K562 (cell line): Measurements from ENCODE around the gene DNMT1. TPM values are rescaled to one million over a fixed set of nuclear protein-coding genes. Genes with fewer than 3 reads are reported as not detected.

Experiments used
- ATAC-seq: fragments of 200-7000 bp; cut with Tn5 transposase; 3 replicates; pipeline ENCODE4 v1.9.1; 2020; ENCODE audit warnings: moderate library complexity
- BruUV-seq: library from RNA; stranded (reverse); fragments of 400-500 nt; replicated peaks from 2 replicates; lab custom pipeline; 2021; lab: Mats Ljungman, UMichigan
- CTCF ChIA-PET: fragments of 300-600 bp; formaldehyde crosslinking; extraction: SDS; loops from one replicate; lab custom pipeline; 2021; ENCODE audit warnings: low intra/inter-chr PET ratio; lab: Yijun Ruan, JAX
- POLR2A ChIA-PET: fragments of 300-600, 350-650 bp; sonication (Branson Sonifier 250); formaldehyde crosslinking; extraction: SDS; loops from one replicate; lab custom pipeline; 2021; ENCODE audit warnings: antibody characterized with exemption, inconsistent platforms; lab: Yijun Ruan, JAX
- DNase-seq, 4 experiments: peaks; one replicate each; pipeline versions ENCODE4 v3.0.0 to v3.0.0-alpha.2; 2011 to 2018; ENCODE audit warnings: low spot score in 3 of 4, mixed read lengths in 3 of 4; ENCODE audit errors: extremely low read depth in 1 of 4
- FAIRE-seq: peaks from 2 replicates; lab custom pipeline; 2011; peaks lifted over from hg19 to GRCh38; lab: Jason Lieb, UNC
- H2AFZ ChIP-seq: 2 replicates; pipeline ENCODE4 v1.6.0; 2011; ENCODE audit warnings: low read depth, low read length, control low read depth, inconsistent platforms
- H3K27ac ChIP-seq: fragments of 200-600 bp; 3 replicates; pipeline ENCODE4 v1.8.0; 2011; ENCODE audit warnings: low read depth, mild to moderate bottlenecking, control low read depth, inconsistent platforms, low read length, moderate library complexity, mixed read lengths; ENCODE audit errors: extremely low read depth
- H3K27me3 ChIP-seq, 2 experiments: fragments of 300-600 bp in 1 of 2; 2 replicates in 1 of 2; 3 replicates in 1 of 2; pipeline versions ENCODE4 v1.6.0 to v1.8.0; 2011; ENCODE audit warnings: inconsistent platforms in 2 of 2, low read length in 2 of 2, mild to moderate bottlenecking in 1 of 2, mixed read lengths in 1 of 2, moderate library complexity in 1 of 2; ENCODE audit not compliant: control insufficient read depth in 2 of 2, insufficient read depth in 2 of 2
- H3K36me3 ChIP-seq: fragments of 300-600 bp; 3 replicates; pipeline ENCODE4 v1.8.0; 2011; ENCODE audit warnings: mild to moderate bottlenecking, low read length, inconsistent platforms; ENCODE audit not compliant: control insufficient read depth, insufficient read depth
- H3K4me1 ChIP-seq, 2 experiments: fragments of 200-600 bp in 1 of 2; replicated peaks in 1 of 2; 2 replicates in 1 of 2; 3 replicates in 1 of 2; pipeline versions ENCODE4 v1.5.1 to v1.8.0; 2011; ENCODE audit warnings: inconsistent platforms in 2 of 2, low read length in 2 of 2, mild to moderate bottlenecking in 1 of 2, mixed read lengths in 1 of 2, moderate library complexity in 1 of 2; ENCODE audit not compliant: control insufficient read depth in 2 of 2, insufficient read depth in 2 of 2
- H3K4me2 ChIP-seq: 2 replicates; pipeline ENCODE4 v1.6.1; 2011; ENCODE audit warnings: low read length, control low read depth, inconsistent platforms, mixed read lengths; ENCODE audit not compliant: insufficient read depth
- H3K4me3 ChIP-seq: fragments of 200-600 bp; sonication (generic), shearing (Covaris generic); 2 replicates; pipeline ENCODE4 v1.5.1; 2016; ENCODE audit warnings: control low read depth, inconsistent platforms
- H3K79me2 ChIP-seq: fragments of 200-600 bp; 3 replicates; pipeline ENCODE4 v1.8.0; 2011; ENCODE audit warnings: low read length, inconsistent platforms; ENCODE audit not compliant: control insufficient read depth, insufficient read depth
- H3K9ac ChIP-seq, 2 experiments: 2 replicates each; pipeline versions ENCODE4 v1.6.0 to v1.6.1; 2011; ENCODE audit warnings: low read depth in 2 of 2, low read length in 2 of 2, control low read depth in 1 of 2, inconsistent platforms in 1 of 2, mild to moderate bottlenecking in 1 of 2, mixed read lengths in 1 of 2; ENCODE audit not compliant: insufficient read depth in 1 of 2
- H3K9me1 ChIP-seq: one replicate; pipeline ENCODE4 v1.6.0; 2011; ENCODE audit warnings: inconsistent platforms, mild to moderate bottlenecking, low read length, moderate library complexity; ENCODE audit not compliant: control insufficient read depth, insufficient read depth
- H3K9me3 ChIP-seq: replicated peaks from 2 replicates; pipeline ENCODE4 v1.5.1; 2011; ENCODE audit warnings: low read depth, low read length, inconsistent platforms; ENCODE audit not compliant: control insufficient read depth, insufficient read depth
- H4K20me1 ChIP-seq: replicated peaks from 2 replicates; pipeline ENCODE4 v1.6.1; 2011; ENCODE audit warnings: low read length, inconsistent platforms, mixed read lengths; ENCODE audit not compliant: control insufficient read depth, insufficient read depth
- CREM ChIP-seq: IDR thresholded peaks from 2 replicates; pipeline ENCODE4 v1.6.1; 2014; ENCODE audit warnings: antibody characterized with exemption, low read depth
- EHMT2 ChIP-seq: fragments of 450-650 bp; IDR thresholded peaks from 2 replicates; pipeline ENCODE4 v1.6.1; 2018; ENCODE audit warnings: antibody characterized with exemption
- ETS1 ChIP-seq: conservative IDR thresholded peaks from 2 replicates; pipeline ENCODE4 v1.6.1; 2011; ENCODE audit warnings: low read depth, mild to moderate bottlenecking, low read length; ENCODE audit not compliant: control insufficient read depth
- GABPB1 ChIP-seq: sonication (generic); formaldehyde crosslinking; IDR thresholded peaks from 2 replicates; pipeline ENCODE4 v1.8.0; 2022; ENCODE audit warnings: mild to moderate bottlenecking, missing genetic modification reagents
- HNRNPUL1 ChIP-seq: fragments of 200-400 bp; formaldehyde crosslinking; IDR thresholded peaks from 2 replicates; pipeline ENCODE4 v1.6.1; 2017; ENCODE audit warnings: low read length
- KDM4B ChIP-seq, 2 experiments: fragments of 450-650 bp in 1 of 2; sonication (generic) in 1 of 2; IDR thresholded peaks; 2 replicates each; pipeline ENCODE4 v1.6.1; 2016 to 2017; ENCODE audit warnings: borderline replicate concordance in 2 of 2, antibody characterized with exemption in 1 of 2, low read depth in 1 of 2, mild to moderate bottlenecking in 1 of 2
- PHB2 ChIP-seq: fragments of 450-650 bp; IDR thresholded peaks from 2 replicates; pipeline ENCODE4 v1.6.1; 2017; ENCODE audit warnings: low read depth
- PML ChIP-seq: IDR thresholded peaks from 2 replicates; pipeline ENCODE4 v1.6.1; 2012; ENCODE audit warnings: low read length, inconsistent platforms
- POLR2G ChIP-seq: fragments of 200-400 bp; formaldehyde crosslinking; IDR thresholded peaks from 2 replicates; pipeline ENCODE4 v1.6.1; 2017; ENCODE audit warnings: low read depth, mild to moderate bottlenecking, antibody characterized with exemption, low read length, moderate library complexity
- RBM22 ChIP-seq: fragments of 200-400 bp; formaldehyde crosslinking; IDR thresholded peaks from 2 replicates; pipeline ENCODE4 v1.6.1; 2018; ENCODE audit warnings: low read length, low read depth; ENCODE audit not compliant: poor library complexity, severe bottlenecking
- ZNF134 ChIP-seq: fragments of 250-450 bp; sonication (Bioruptor Pico); conservative IDR thresholded peaks from 2 replicates; pipeline ENCODE4 v1.4.0; 2020
- ZNF561 ChIP-seq: fragments of 450-650 bp; formaldehyde crosslinking; conservative IDR thresholded peaks from 2 replicates; pipeline ENCODE4 v1.4.0; 2020; ENCODE audit warnings: mild to moderate bottlenecking, moderate library complexity
- ZNF639 ChIP-seq, 2 experiments: fragments of 200-800 bp in 1 of 2; sonication (Bioruptor generic) in 1 of 2; sonication (generic) in 1 of 2; formaldehyde crosslinking in 1 of 2; IDR thresholded peaks in 1 of 2; conservative IDR thresholded peaks in 1 of 2; 2 replicates each; pipeline versions ENCODE4 v1.5.0 to v1.6.1; 2016 to 2020; ENCODE audit warnings: missing compliant biosample characterization in 1 of 2, missing genetic modification characterization in 1 of 2, missing genetic modification reagents in 1 of 2
- ZNF707 ChIP-seq: fragments of 250-450 bp; sonication (Bioruptor Pico); conservative IDR thresholded peaks from 2 replicates; pipeline ENCODE4 v1.8.0; 2022; ENCODE audit warnings: inconsistent platforms, mild to moderate bottlenecking, moderate library complexity
- WGBS: fragments of 100-300 bp; shearing (Covaris generic); methylation state at CpG from one replicate; pipeline ENCODE4 v1.1.6; 2016; ENCODE audit warnings: low coverage, mixed read lengths; ENCODE audit not compliant: insufficient coverage; ENCODE audit errors: missing lambda C conversion rate; 5-methylcytosine and 5-hydroxymethylcytosine counted together
- in situ Hi-C: fragments of 300-500 bp; cut with MboI; formaldehyde crosslinking; loops from 4 replicates; pipeline ENCODE4 v1.15.0; 2018; ENCODE audit warnings: inconsistent platforms, mixed read lengths
- intact Hi-C: fragments of 100-400 bp; cut with micrococcal nuclease; formaldehyde crosslinking; loops from 2 replicates; pipeline ENCODE4 v1.14.2; 2022
- polyA plus RNA-seq, 8 experiments: library from polyadenylated mRNA; depleted of rRNA in 4 of 8; stranded (reverse) in 5 of 8; unstranded in 3 of 8; fragments of >200 nt; fragmentation: Nextera tagmentation in 2 of 8; fragmentation: Illumina TruSeq in 1 of 8; extraction: Ambion mirVana in 2 of 8; extraction: Trizol in 1 of 8; gene quantifications; 2 replicates each; pipeline versions ENCODE4 v1.2.1 to v1.2.3, GENCODE V29; 2011 to 2014; ENCODE audit warnings: inconsistent platforms in 1 of 8, missing spikeins in 1 of 8
- total RNA-seq, 7 experiments: library from RNA; depleted of rRNA in 6 of 7; stranded (reverse); fragments of >200 nt in 6 of 7; fragmentation: Illumina TruSeq in 2 of 7; extraction: Trizol in 2 of 7; gene quantifications; 2 replicates each; pipeline versions ENCODE4 v1.2.1 to v1.2.3, GENCODE V29; 2011 to 2021; ENCODE audit warnings: low replicate concordance in 1 of 7

The DNMT1 gene
- total and polyA plus RNA-seq, 9 of the 15 experiments (the other 6 are each of a cell fraction or from before 2014, with no cell fraction given), result 80.1 to 271 (median 121) TPM

- H3K36me3 ChIP-seq, result peaks cover 98% of the 10 kb centered on the region
- CTCF ChIA-PET, result no interaction called here
Observed at GRCh38 chr19:10136936-10137335, 57.8 kb downstream of the DNMT1 start.

GRCh38 chr19:10135551-10136334 lies 59.0 kb downstream of the DNMT1 start:
- WGBS, result 94% methylated on average over 29 of the region's 39 CpGs
- Histone ChIP-seq H3K4me2 (no peak overlapping the region), H3K4me1 (peaks cover 0 to 16% of the 10 kb centered on the region in 2 experiments; a peak in 1 of 5 replicates), H3K79me2 (no peaks in the 10 kb centered on the region), H3K9me3 (no peaks in the 10 kb centered on the region), H2AFZ (no peak overlapping the region), H3K9me1 (no peaks in the 10 kb centered on the region), H4K20me1 (no peaks in the 10 kb centered on the region; the same call in 1 of the 2 replicates), H3K9ac (peak overlapping the region in 1 of 2 experiments; percentile 48; a peak in 1 of 4 replicates), H3K4me3 (no peak overlapping the region), H3K27ac (no peak overlapping the region), H3K36me3 (peaks cover 95% of the 10 kb centered on the region; the same call in 2 of the 3 replicates), H3K27me3 (no peaks in the 10 kb centered on the region)
- no peak for DNase-seq
- ChIA-PET CTCF (no interaction called here), POLR2A (interaction anchor here (0.6 to 1.3 kb wide), 2 partner anchors 11 to 215 kb away, joined by 3 to 4 read pairs; no protein-coding TSS in a partner anchor)
- no TSS peak for BruUV-seq
- no peak for FAIRE-seq
- in situ Hi-C loops, result no loop called here
- no peak; the same call in 2 of the 3 replicates for ATAC-seq
- intact Hi-C loops, result no loop called here
- TF ChIP-seq EHMT2 (no peak), HNRNPUL1 (no peak), RBM22 (peak; percentile 86), GABPB1 (CRISPR knock-in tag) (no peak), ETS1 (0 out of 2 replicates have a peak, but pooled peaks have one; percentile 15), PML (peak; percentile 22; the same call in 1 of the 2 replicates), ZNF639 (CRISPR knock-in tag; conservative IDR thresholded peaks at IDR 0.05 in 1 of 2, IDR thresholded peaks at IDR 0.05 in 1 of 2) (no peak), ZNF561 (CRISPR knock-in tag) (no peak)

More at GRCh38 chr19:10136936-10137335, 57.8 kb downstream of the DNMT1 start:
- TF ChIP-seq POLR2G (peak; percentile 48), ZNF707 (CRISPR knock-in tag) (no peak), PHB2 (no peak), CREM (no peak), KDM4B (IDR thresholded peaks at IDR 0.05; ENCODE audit: borderline replicate concordance in 2 of 2, low read depth in 1 of 2) (no peak), ZNF134 (CRISPR knock-in tag) (no peak)
- TF ChIP-seq, all 486 proteins: peak for 1
- in situ Hi-C loops, result no loop called here
- Histone ChIP-seq H3K27me3 (no peaks in the 10 kb centered on the region), H3K27ac (no peak overlapping the region), H3K9ac (no peak overlapping the region; a peak in 1 of 4 replicates), H3K9me1 (no peaks in the 10 kb centered on the region), H3K4me2 (no peak overlapping the region), H4K20me1 (peaks cover 3% of the 10 kb centered on the region; the same call in 1 of the 2 replicates), H3K9me3 (no peaks in the 10 kb centered on the region), H2AFZ (no peak overlapping the region), H3K4me1 (peaks cover 0 to 16% of the 10 kb centered on the region in 2 experiments; a peak in 1 of 5 replicates), H3K79me2 (no peaks in the 10 kb centered on the region), H3K4me3 (no peak overlapping the region)
- POLR2A ChIA-PET, result interaction anchor here (1.3 kb wide), 1 partner anchor 12 kb away, joined by 4 read pairs; no protein-coding TSS in a partner anchor
- BruUV-seq, result no TSS peak
- ATAC-seq (no peak), DNase-seq (no peak), FAIRE-seq (no peak)
- WGBS, result 95% methylated on average over 12 of the region's 14 CpGs
- intact Hi-C loops, result no loop called here
